HEK293 (cell line): Measurements from ENCODE around the gene FLT3LG.

Experiments
- CTCF ChIA-PET: fragments of 350-600 bp; formaldehyde crosslinking; extraction: SDS; loops from one replicate; lab custom pipeline; 2021; ENCODE audit warnings: antibody characterized with exemption; lab: Yijun Ruan, JAX
- POLR2A ChIA-PET: fragments of 300-600 bp; formaldehyde crosslinking; extraction: SDS; loops from one replicate; lab custom pipeline; 2020; ENCODE audit warnings: antibody characterized with exemption, inconsistent platforms; lab: Yijun Ruan, JAX
- H3K27ac ChIP-seq: fragments of 200-500 bp; sonication (Bioruptor generic); 2 replicates; pipeline ENCODE4 v1.5.1; 2014; ENCODE audit warnings: low read depth, low read length, control low read depth, inconsistent platforms; ENCODE audit errors: extremely low read depth
- H3K36me3 ChIP-seq, 2 experiments: fragments of 200-500 bp in 1 of 2; sonication (Bioruptor generic) in 1 of 2; 1 replicate in 1 of 2; 2 replicates in 1 of 2; pipeline ENCODE4 v1.5.1; 2014 to 2017; ENCODE audit warnings: inconsistent platforms in 2 of 2, low read length in 2 of 2; ENCODE audit not compliant: control insufficient read depth in 2 of 2, insufficient read depth in 1 of 2
- H3K4me1 ChIP-seq: fragments of 200-500 bp; sonication (Bioruptor generic); 2 replicates; pipeline ENCODE4 v1.5.1; 2014; ENCODE audit warnings: mild to moderate bottlenecking, low read length, inconsistent platforms; ENCODE audit not compliant: control insufficient read depth, insufficient read depth
- H3K4me3 ChIP-seq: 2 replicates; pipeline ENCODE4 v1.5.1; 2011; ENCODE audit warnings: low read depth, mild to moderate bottlenecking, control low read depth, low read length, moderate library complexity
- H3K9me3 ChIP-seq: fragments of 200-500 bp; sonication (Bioruptor generic); 2 replicates; pipeline ENCODE4 v1.5.1; 2014; ENCODE audit warnings: low read depth, low read length, inconsistent platforms; ENCODE audit not compliant: control insufficient read depth, insufficient read depth
- BCL11A ChIP-seq: fragments of 450-650 bp; formaldehyde crosslinking; IDR thresholded peaks from 2 replicates; pipeline ENCODE4 v1.5.1; 2016; ENCODE audit warnings: low read depth, missing biosample characterization, missing genetic modification characterization
- GLI2 ChIP-seq: fragments of 450-650 bp; formaldehyde crosslinking; IDR thresholded peaks from 2 replicates; pipeline ENCODE4; 2017; ENCODE audit warnings: missing biosample characterization, missing genetic modification characterization, low read depth, borderline replicate concordance
- GLIS1 ChIP-seq: fragments of 450-650 bp; formaldehyde crosslinking; IDR thresholded peaks from 2 replicates; pipeline ENCODE4 v1.5.1; 2016; ENCODE audit warnings: missing biosample characterization, missing genetic modification characterization
- KLF16 ChIP-seq: fragments of 450-650 bp; formaldehyde crosslinking; IDR thresholded peaks from 2 replicates; pipeline ENCODE4 v1.5.1; 2017; ENCODE audit warnings: missing biosample characterization, missing genetic modification characterization
- KLF9 ChIP-seq: fragments of 450-650 bp; formaldehyde crosslinking; IDR thresholded peaks from 2 replicates; pipeline ENCODE4 v1.5.1; 2016; ENCODE audit warnings: missing biosample characterization, missing genetic modification characterization, low read depth
- REPIN1 ChIP-seq: fragments of 450-650 bp; formaldehyde crosslinking; IDR thresholded peaks from 2 replicates; pipeline ENCODE4 v1.5.1; 2017; ENCODE audit warnings: missing biosample characterization, missing genetic modification characterization, low read depth
- ZBTB17 ChIP-seq: fragments of 450-650 bp; formaldehyde crosslinking; IDR thresholded peaks from 2 replicates; pipeline ENCODE4 v1.5.1; 2016; ENCODE audit warnings: missing biosample characterization, missing genetic modification characterization
- ZFP3 ChIP-seq: fragments of 450-650 bp; formaldehyde crosslinking; IDR thresholded peaks from 2 replicates; pipeline ENCODE4 v1.5.1; 2016; ENCODE audit warnings: low read depth, missing biosample characterization, missing genetic modification characterization
- ZFP69B ChIP-seq: fragments of 450-650 bp; formaldehyde crosslinking; IDR thresholded peaks from 2 replicates; pipeline ENCODE4 v1.5.1; 2016; ENCODE audit warnings: missing biosample characterization, missing genetic modification characterization
- ZNF133 ChIP-seq: fragments of 450-650 bp; formaldehyde crosslinking; IDR thresholded peaks from 2 replicates; pipeline ENCODE4 v1.5.1; 2016; ENCODE audit warnings: missing biosample characterization, missing genetic modification characterization
- ZNF223 ChIP-seq: fragments of 450-650 bp; formaldehyde crosslinking; IDR thresholded peaks from 2 replicates; pipeline ENCODE4 v1.5.1; 2016; ENCODE audit warnings: missing biosample characterization, missing genetic modification characterization
- ZNF274 ChIP-seq, 2 experiments: fragments of 200-500 bp in 1 of 2; fragments of 450-650 bp in 1 of 2; sonication (Bioruptor generic) in 1 of 2; formaldehyde crosslinking in 1 of 2; IDR thresholded peaks; 2 replicates each; pipeline versions ENCODE4 v1.5.1 to v1.6.1; 2014 to 2016; ENCODE audit warnings: borderline replicate concordance in 1 of 2, inconsistent platforms in 1 of 2, low read length in 1 of 2, missing biosample characterization in 1 of 2, missing genetic modification characterization in 1 of 2
- ZNF426 ChIP-seq: fragments of 450-650 bp; formaldehyde crosslinking; IDR thresholded peaks from 2 replicates; pipeline ENCODE4 v1.5.1; 2017; ENCODE audit warnings: missing biosample characterization, missing genetic modification characterization, mild to moderate bottlenecking, inconsistent platforms, moderate library complexity
- ZNF433 ChIP-seq: fragments of 450-650 bp; formaldehyde crosslinking; IDR thresholded peaks from 2 replicates; pipeline ENCODE4 v1.5.1; 2016; ENCODE audit warnings: missing biosample characterization, missing genetic modification characterization, low read depth
- ZNF664 ChIP-seq: fragments of 450-650 bp; formaldehyde crosslinking; IDR thresholded peaks from 2 replicates; pipeline ENCODE4 v1.5.1; 2016; ENCODE audit warnings: missing biosample characterization, missing genetic modification characterization
- ZNF843 ChIP-seq: fragments of 450-650 bp; formaldehyde crosslinking; IDR thresholded peaks from 2 replicates; pipeline ENCODE4 v1.5.1; 2016; ENCODE audit warnings: missing biosample characterization, missing genetic modification characterization
- TF ChIP-seq, protein P1 (sequence below): fragments of 450-650 bp; formaldehyde crosslinking; IDR thresholded peaks from 2 replicates; pipeline ENCODE4 v1.5.0; 2017; ENCODE audit warnings: missing biosample characterization, missing genetic modification characterization, borderline replicate concordance
- TF ChIP-seq, protein P2 (sequence below): fragments of 450-650 bp; formaldehyde crosslinking; conservative IDR thresholded peaks from 2 replicates; pipeline ENCODE4 v1.5.1; 2016; ENCODE audit warnings: low read depth, missing biosample characterization, missing genetic modification characterization
- TF ChIP-seq, protein P3 (sequence below): fragments of 450-650 bp; formaldehyde crosslinking; optimal IDR thresholded peaks from 2 replicates; pipeline ENCODE3; 2016; ENCODE audit warnings: missing biosample characterization, mild to moderate bottlenecking, missing genetic modification characterization
- TF ChIP-seq, protein P4 (sequence below): fragments of 450-650 bp; formaldehyde crosslinking; IDR thresholded peaks from 2 replicates; pipeline ENCODE4 v1.5.1; 2016; ENCODE audit warnings: missing biosample characterization, missing genetic modification characterization

FLT3LG gene

GRCh38 chr19:49520705-49521319 lies 46.8 kb downstream of the FLT3LG start:
- no peak overlapping the region for H3K27ac ChIP-seq
- POLR2A ChIA-PET: interaction anchor here (0.7 to 1.2 kb wide), 2 partner anchors 9 to 125 kb away, joined by 3 read pairs; no protein-coding TSS in a partner anchor
- TF ChIP-seq GLI2 (tag by site-specific recombination) (no peak), ZNF223 (no peak), ZNF433 (tag by site-specific recombination) (no peak), ZNF426 (tag by site-specific recombination) (no peak), ZNF274 (IDR thresholded peaks at IDR 0.05; ENCODE audit: low read length) (no peak), ZNF274 (tag by site-specific recombination; IDR thresholded peaks at IDR 0.05; ENCODE audit: borderline replicate concordance) (no peak), KLF16 (tag by site-specific recombination) (no peak), ZBTB17 (tag by site-specific recombination) (no peak), ZFP3 (tag by site-specific recombination) (no peak), KLF9 (no peak), ZNF664 (tag by site-specific recombination) (no peak), ZFP69B (tag by site-specific recombination) (no peak), GLIS1 (tag by site-specific recombination) (no peak), REPIN1 (no peak), BCL11A (tag by site-specific recombination) (no peak), ZNF133 (tag by site-specific recombination) (no peak), ZNF843 (tag by site-specific recombination) (no peak)
- TF ChIP-seq, protein P1, sequence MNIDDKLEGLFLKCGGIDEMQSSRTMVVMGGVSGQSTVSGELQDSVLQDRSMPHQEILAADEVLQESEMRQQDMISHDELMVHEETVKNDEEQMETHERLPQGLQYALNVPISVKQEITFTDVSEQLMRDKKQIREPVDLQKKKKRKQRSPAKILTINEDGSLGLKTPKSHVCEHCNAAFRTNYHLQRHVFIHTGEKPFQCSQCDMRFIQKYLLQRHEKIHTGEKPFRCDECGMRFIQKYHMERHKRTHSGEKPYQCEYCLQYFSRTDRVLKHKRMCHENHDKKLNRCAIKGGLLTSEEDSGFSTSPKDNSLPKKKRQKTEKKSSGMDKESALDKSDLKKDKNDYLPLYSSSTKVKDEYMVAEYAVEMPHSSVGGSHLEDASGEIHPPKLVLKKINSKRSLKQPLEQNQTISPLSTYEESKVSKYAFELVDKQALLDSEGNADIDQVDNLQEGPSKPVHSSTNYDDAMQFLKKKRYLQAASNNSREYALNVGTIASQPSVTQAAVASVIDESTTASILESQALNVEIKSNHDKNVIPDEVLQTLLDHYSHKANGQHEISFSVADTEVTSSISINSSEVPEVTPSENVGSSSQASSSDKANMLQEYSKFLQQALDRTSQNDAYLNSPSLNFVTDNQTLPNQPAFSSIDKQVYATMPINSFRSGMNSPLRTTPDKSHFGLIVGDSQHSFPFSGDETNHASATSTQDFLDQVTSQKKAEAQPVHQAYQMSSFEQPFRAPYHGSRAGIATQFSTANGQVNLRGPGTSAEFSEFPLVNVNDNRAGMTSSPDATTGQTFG (tag by site-specific recombination): no peak
- TF ChIP-seq, protein P2, sequence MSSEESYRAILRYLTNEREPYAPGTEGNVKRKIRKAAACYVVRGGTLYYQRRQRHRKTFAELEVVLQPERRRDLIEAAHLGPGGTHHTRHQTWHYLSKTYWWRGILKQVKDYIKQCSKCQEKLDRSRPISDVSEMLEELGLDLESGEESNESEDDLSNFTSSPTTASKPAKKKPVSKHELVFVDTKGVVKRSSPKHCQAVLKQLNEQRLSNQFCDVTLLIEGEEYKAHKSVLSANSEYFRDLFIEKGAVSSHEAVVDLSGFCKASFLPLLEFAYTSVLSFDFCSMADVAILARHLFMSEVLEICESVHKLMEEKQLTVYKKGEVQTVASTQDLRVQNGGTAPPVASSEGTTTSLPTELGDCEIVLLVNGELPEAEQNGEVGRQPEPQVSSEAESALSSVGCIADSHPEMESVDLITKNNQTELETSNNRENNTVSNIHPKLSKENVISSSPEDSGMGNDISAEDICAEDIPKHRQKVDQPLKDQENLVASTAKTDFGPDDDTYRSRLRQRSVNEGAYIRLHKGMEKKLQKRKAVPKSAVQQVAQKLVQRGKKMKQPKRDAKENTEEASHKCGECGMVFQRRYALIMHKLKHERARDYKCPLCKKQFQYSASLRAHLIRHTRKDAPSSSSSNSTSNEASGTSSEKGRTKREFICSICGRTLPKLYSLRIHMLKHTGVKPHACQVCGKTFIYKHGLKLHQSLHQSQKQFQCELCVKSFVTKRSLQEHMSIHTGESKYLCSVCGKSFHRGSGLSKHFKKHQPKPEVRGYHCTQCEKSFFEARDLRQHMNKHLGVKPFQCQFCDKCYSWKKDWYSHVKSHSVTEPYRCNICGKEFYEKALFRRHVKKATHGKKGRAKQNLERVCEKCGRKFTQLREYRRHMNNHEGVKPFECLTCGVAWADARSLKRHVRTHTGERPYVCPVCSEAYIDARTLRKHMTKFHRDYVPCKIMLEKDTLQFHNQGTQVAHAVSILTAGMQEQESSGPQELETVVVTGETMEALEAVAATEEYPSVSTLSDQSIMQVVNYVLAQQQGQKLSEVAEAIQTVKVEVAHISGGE (tag by site-specific recombination): no peak
- TF ChIP-seq, protein P3, sequence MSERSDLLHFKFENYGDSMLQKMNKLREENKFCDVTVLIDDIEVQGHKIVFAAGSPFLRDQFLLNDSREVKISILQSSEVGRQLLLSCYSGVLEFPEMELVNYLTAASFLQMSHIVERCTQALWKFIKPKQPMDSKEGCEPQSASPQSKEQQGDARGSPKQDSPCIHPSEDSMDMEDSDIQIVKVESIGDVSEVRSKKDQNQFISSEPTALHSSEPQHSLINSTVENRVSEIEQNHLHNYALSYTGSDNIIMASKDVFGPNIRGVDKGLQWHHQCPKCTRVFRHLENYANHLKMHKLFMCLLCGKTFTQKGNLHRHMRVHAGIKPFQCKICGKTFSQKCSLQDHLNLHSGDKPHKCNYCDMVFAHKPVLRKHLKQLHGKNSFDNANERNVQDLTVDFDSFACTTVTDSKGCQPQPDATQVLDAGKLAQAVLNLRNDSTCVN (tag by site-specific recombination): no peak
- TF ChIP-seq, protein P4, sequence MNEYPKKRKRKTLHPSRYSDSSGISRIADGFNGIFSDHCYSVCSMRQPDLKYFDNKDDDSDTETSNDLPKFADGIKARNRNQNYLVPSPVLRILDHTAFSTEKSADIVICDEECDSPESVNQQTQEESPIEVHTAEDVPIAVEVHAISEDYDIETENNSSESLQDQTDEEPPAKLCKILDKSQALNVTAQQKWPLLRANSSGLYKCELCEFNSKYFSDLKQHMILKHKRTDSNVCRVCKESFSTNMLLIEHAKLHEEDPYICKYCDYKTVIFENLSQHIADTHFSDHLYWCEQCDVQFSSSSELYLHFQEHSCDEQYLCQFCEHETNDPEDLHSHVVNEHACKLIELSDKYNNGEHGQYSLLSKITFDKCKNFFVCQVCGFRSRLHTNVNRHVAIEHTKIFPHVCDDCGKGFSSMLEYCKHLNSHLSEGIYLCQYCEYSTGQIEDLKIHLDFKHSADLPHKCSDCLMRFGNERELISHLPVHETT (tag by site-specific recombination): no peak
- H3K4me3 ChIP-seq: no peak overlapping the region
- H3K9me3 ChIP-seq: no peaks in the 10 kb centered on the region
- CTCF ChIA-PET: interaction anchor here (0.6 to 3.1 kb wide), 4 partner anchors 8 to 50 kb away, joined by 3 to 17 read pairs (median 6); no protein-coding TSS in a partner anchor
- peaks cover 10 to 12% of the 10 kb centered on the region in 2 experiments; a peak in 2 of 3 replicates for H3K36me3 ChIP-seq
- no peaks in the 10 kb centered on the region for H3K4me1 ChIP-seq
